PFSK-1 (cell line): Measurements from ENCODE around the gene GSTM5.

Experiments used
- FOXP2 ChIP-seq: optimal IDR thresholded peaks from 2 replicates; pipeline ENCODE3; 2011; ENCODE audit warnings: borderline replicate concordance, control low read depth, inconsistent platforms; ENCODE audit not compliant: insufficient read depth; ENCODE audit errors: extremely low read length, extremely low read depth
- POLR2AphosphoS5 ChIP-seq: IDR thresholded peaks from 2 replicates; pipeline ENCODE4 v1.6.1; 2012; ENCODE audit warnings: low read depth, mild to moderate bottlenecking, control low read depth, low read length, moderate library complexity
- SIN3A ChIP-seq: IDR thresholded peaks from 2 replicates; pipeline ENCODE4 v1.6.1; 2012; ENCODE audit warnings: mild to moderate bottlenecking, low read length, moderate library complexity, borderline replicate concordance; ENCODE audit not compliant: insufficient read depth
- TAF1 ChIP-seq: IDR thresholded peaks from 2 replicates; pipeline ENCODE4 v1.6.1; 2012; ENCODE audit warnings: low read length, control low read depth, borderline replicate concordance; ENCODE audit not compliant: insufficient read depth
- TF ChIP-seq, protein P1 (sequence below), 2 experiments: IDR thresholded peaks; 2 replicates each; pipeline versions ENCODE4 v1.6.1 to v1.8.0; 2011 to 2012; ENCODE audit warnings: low read depth in 2 of 2, low read length in 2 of 2, control low read depth in 1 of 2, inconsistent platforms in 1 of 2, mild to moderate bottlenecking in 1 of 2, moderate library complexity in 1 of 2; ENCODE audit not compliant: insufficient read depth in 1 of 2

GSTM5 gene

DNA sequence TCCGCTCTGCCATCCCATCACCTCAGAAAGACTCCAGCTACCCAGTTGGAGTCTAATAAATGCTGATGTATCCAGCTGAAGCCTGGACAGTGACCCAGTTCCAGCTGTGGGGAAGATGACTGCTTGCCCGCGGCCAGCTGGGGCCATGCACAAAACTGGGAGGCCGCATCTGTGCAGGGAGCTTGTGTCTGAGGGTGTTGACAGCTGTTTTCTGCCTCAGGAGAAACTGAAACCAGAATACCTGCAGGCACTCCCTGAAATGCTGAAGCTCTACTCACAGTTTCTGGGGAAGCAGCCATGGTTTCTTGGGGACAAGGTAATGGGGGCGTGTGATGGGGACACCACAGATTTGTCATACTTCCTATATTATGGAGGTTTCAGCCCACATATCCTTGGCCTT is 41.0 kb upstream of the GSTM5 start:
- no peak for TF ChIP-seq SIN3A
- TF ChIP-seq POLR2AphosphoS5 = no peak
- TF ChIP-seq TAF1 = no peak

DNA sequence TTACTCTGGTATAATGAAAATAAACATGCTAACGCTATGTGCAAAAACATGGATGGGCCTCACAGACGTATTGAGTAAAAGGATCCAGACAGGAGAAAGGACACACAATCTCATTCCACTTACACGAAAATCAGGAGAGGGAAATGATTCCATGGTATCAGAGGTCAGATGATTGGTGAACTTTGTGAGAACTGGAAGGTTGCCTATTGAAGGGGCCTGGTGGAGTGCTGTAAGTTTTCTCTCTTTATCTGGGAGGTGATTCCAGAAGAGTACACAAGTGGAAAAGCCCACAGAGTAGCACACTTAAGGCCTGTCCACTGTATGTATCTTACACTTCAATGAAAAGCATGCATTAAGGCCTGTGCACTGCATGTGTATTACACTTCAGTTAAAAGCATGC is 34.6 kb upstream of the GSTM5 start:
- no peak for TF ChIP-seq TAF1
- TF ChIP-seq SIN3A = no peak
- TF ChIP-seq, protein P1, sequence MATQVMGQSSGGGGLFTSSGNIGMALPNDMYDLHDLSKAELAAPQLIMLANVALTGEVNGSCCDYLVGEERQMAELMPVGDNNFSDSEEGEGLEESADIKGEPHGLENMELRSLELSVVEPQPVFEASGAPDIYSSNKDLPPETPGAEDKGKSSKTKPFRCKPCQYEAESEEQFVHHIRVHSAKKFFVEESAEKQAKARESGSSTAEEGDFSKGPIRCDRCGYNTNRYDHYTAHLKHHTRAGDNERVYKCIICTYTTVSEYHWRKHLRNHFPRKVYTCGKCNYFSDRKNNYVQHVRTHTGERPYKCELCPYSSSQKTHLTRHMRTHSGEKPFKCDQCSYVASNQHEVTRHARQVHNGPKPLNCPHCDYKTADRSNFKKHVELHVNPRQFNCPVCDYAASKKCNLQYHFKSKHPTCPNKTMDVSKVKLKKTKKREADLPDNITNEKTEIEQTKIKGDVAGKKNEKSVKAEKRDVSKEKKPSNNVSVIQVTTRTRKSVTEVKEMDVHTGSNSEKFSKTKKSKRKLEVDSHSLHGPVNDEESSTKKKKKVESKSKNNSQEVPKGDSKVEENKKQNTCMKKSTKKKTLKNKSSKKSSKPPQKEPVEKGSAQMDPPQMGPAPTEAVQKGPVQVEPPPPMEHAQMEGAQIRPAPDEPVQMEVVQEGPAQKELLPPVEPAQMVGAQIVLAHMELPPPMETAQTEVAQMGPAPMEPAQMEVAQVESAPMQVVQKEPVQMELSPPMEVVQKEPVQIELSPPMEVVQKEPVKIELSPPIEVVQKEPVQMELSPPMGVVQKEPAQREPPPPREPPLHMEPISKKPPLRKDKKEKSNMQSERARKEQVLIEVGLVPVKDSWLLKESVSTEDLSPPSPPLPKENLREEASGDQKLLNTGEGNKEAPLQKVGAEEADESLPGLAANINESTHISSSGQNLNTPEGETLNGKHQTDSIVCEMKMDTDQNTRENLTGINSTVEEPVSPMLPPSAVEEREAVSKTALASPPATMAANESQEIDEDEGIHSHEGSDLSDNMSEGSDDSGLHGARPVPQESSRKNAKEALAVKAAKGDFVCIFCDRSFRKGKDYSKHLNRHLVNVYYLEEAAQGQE (IDR thresholded peaks at IDR 0.05; ENCODE audit: insufficient read depth in 1 of 2, low read depth in 2 of 2, low read length in 2 of 2) = no peak
- no peak for TF ChIP-seq FOXP2
- TF ChIP-seq POLR2AphosphoS5 = no peak

DNA sequence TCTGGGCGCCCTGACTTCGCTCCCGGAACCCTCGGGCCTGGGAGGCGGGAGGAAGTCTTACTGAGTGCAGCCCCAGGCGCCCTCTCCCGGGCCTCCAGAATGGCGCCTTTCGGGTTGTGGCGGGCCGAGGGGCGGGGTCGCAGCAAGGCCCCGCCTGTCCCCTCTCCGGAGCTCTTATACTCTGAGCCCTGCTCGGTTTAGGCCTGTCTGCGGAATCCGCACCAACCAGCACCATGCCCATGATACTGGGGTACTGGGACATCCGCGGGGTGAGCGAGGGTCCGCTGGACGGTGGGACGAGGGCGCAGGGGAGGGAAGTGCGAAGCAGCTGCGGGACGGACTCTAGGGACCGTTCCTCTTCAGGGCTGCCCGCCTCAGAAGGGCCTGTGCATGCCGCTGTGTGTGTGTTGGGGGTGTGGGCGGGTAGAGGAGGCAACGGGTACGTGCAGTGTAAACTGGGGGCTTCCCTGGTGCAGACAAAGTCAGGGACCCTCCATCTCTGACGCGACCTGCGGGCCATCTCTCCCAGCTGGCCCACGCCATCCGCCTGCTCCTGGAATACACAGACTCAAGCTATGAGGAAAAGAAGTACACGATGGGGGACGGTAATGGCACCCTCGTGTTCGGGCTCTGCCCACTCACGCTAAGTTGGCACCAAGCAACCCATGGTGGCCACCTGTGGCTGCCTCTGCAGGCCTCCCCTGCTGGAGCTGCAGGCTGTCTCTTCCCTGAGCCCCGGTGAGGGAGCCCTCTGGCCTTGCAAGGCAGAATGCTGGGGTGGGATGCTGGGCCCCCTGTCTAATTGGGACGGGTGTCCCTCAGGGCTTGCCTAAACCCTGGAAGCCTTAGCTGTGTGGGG is 24.2 kb upstream of the GSTM5 start, which contains the start of gene GSTM1:
Gene GSTM1 (plus strand): TSS at position 177 of the 859 bp plus-strand sequence. CDS start 57 bp downstream, at position 234.
- TF ChIP-seq POLR2AphosphoS5 (no peak), TAF1 (no peak), FOXP2 (no peak), SIN3A (no peak)
- TF ChIP-seq, protein P1 (IDR thresholded peaks at IDR 0.05; ENCODE audit: insufficient read depth in 1 of 2, low read depth in 2 of 2, low read length in 2 of 2) = no peak

DNA sequence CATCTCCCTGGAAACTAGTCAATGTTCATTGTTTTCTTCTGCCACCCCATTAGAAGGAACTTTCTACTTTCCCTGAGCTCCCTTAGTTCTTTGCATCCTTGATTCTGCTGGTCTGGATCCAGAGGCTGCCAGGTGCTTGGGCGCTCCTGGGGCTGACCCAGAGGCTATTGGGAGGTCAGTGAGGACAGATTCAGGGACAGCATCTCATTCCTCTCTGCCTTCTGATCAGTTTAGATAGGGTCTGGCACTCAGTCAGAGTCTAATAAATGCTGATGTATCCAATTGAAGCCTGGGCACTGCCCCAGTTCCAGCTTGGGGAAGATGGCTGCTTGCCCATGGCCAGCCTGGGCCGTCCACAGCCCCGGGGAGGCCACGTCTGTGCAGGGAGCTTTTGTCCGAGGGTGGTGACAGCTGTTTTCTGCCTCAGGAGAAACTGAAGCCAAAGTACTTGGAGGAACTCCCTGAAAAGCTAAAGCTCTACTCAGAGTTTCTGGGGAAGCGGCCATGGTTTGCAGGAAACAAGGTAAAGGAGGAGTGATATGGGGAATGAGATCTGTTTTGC is 22.1 kb upstream of the GSTM5 start:
- no peak for TF ChIP-seq TAF1
- no peak for TF ChIP-seq FOXP2
- TF ChIP-seq SIN3A = no peak
- TF ChIP-seq, protein P1 (IDR thresholded peaks at IDR 0.05; ENCODE audit: insufficient read depth in 1 of 2, low read depth in 2 of 2, low read length in 2 of 2) = no peak
- TF ChIP-seq POLR2AphosphoS5 = no peak

DNA sequence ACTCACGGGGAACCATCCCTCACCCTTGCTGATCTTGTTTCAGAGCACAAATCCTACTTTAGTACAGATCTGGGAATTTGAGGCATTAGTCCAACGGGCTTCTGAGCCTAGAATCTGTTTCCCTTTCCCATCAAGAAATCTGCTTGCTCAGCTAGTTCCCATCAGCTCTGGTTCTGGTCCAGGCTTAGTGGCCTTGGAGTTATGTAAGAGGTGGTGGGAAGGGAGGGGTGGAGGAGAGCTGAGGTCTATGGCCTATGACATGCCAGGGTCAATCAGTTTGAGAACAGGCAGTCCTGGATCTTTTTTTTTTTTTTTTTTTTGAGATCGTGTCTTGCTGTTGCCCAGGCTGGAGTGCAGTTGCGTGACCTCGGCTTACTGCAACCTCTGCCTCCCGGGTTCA is 20.3 kb upstream of the GSTM5 start:
- no peak for TF ChIP-seq POLR2AphosphoS5
- TF ChIP-seq FOXP2 = no peak
- TF ChIP-seq TAF1 = no peak
- no peak for TF ChIP-seq SIN3A
- TF ChIP-seq, protein P1 (IDR thresholded peaks at IDR 0.05; ENCODE audit: insufficient read depth in 1 of 2, low read depth in 2 of 2, low read length in 2 of 2) = no peak
